B cell (primary cell): ENCODE data around the gene STK17A.

Experiments used
- EZH2 ChIP-seq: IDR thresholded peaks from 2 replicates; pipeline ENCODE4 v1.6.1; 2012; ENCODE audit warnings: borderline replicate concordance, low read depth, mild to moderate bottlenecking, moderate library complexity, low read length; ENCODE audit not compliant: insufficient read depth, poor library complexity, severe bottlenecking
- TF ChIP-seq, protein P1 (sequence below): fragments of 200-600 bp; IDR thresholded peaks from one replicate; pipeline ENCODE4 v1.8.0; 2022; ENCODE audit warnings: antibody characterized with exemption, mild to moderate bottlenecking

DNA sequence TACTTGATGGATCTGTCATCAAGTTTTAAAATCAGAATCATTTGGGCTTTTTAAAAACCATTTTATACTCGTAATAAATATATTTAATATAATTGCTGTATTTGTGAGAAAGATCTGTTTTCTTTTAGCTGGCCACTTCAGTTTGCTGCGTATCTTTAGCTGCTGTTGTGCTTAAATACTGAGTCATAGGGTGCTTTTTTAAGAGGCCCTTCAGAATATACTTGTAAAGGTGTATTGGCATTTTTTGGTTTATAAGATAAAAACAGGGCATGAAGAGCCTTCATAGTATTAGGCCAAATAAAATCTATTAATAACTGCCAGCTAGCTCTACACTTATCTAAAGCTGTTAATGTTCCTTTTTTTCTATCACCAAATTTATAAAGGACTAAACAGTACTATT, 43.8 kb downstream of the STK17A start:
- TF ChIP-seq, protein P1, sequence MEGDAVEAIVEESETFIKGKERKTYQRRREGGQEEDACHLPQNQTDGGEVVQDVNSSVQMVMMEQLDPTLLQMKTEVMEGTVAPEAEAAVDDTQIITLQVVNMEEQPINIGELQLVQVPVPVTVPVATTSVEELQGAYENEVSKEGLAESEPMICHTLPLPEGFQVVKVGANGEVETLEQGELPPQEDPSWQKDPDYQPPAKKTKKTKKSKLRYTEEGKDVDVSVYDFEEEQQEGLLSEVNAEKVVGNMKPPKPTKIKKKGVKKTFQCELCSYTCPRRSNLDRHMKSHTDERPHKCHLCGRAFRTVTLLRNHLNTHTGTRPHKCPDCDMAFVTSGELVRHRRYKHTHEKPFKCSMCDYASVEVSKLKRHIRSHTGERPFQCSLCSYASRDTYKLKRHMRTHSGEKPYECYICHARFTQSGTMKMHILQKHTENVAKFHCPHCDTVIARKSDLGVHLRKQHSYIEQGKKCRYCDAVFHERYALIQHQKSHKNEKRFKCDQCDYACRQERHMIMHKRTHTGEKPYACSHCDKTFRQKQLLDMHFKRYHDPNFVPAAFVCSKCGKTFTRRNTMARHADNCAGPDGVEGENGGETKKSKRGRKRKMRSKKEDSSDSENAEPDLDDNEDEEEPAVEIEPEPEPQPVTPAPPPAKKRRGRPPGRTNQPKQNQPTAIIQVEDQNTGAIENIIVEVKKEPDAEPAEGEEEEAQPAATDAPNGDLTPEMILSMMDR, result no peak
- no peak for TF ChIP-seq EZH2
